ENCODE results near the gene IRF3.

The IRF3 gene

GRCh38 chr19:49710372-49710951 lies 44.8 kb upstream of the IRF3 start:
- H3K4me3 ChIP-seq (ENCODE audit: low read depth, low read length, poor library complexity, severe bottlenecking) = no peak overlapping the region
- H3K4me1 ChIP-seq (ENCODE audit: insufficient read depth, low read length, severe bottlenecking) = no peaks in the 10 kb centered on the region
- H3K9ac ChIP-seq (ENCODE audit: low read length) = no peak overlapping the region
- TF ChIP-seq CTCF (IDR thresholded peaks at IDR 0.05; ENCODE audit: low read length) (no peak), EZH2 (IDR thresholded peaks at IDR 0.05; ENCODE audit: borderline replicate concordance, low read length) (no peak)
- no peak overlapping the region for H3K27ac ChIP-seq (ENCODE audit: low read depth, low read length, poor library complexity, severe bottlenecking)
- no peaks in the 10 kb centered on the region for H3K9me2 ChIP-seq (ENCODE audit: low read depth, low read length)
- H3K79me2 ChIP-seq (ENCODE audit: insufficient read depth, low read length) = no peaks in the 10 kb centered on the region
- H3F3A ChIP-seq (ENCODE audit: insufficient read depth, low read length) = no peaks in the 10 kb centered on the region
- peaks cover 9% of the 10 kb centered on the region; the same call in 1 of the 2 replicates for H3K27me3 ChIP-seq (ENCODE audit: insufficient read depth, low read length)
- no peak overlapping the region for H3K4me2 ChIP-seq (ENCODE audit: low read length)
- no peak overlapping the region for H2AFZ ChIP-seq (ENCODE audit: low read length)
- no peaks in the 10 kb centered on the region for H4K20me1 ChIP-seq (ENCODE audit: insufficient read depth, low read length)
- no peaks in the 10 kb centered on the region for H3K9me3 ChIP-seq (ENCODE audit: low read length)
- H3K36me3 ChIP-seq (ENCODE audit: insufficient read depth, low read length) = no peaks in the 10 kb centered on the region

GRCh38 chr19:49705919-49706318 lies 40.3 kb upstream of the IRF3 start:
- no peaks in the 10 kb centered on the region for H3F3A ChIP-seq (ENCODE audit: insufficient read depth, low read length)
- peaks cover 9% of the 10 kb centered on the region; the same call in 1 of the 2 replicates for H3K27me3 ChIP-seq (ENCODE audit: insufficient read depth, low read length)
- H4K20me1 ChIP-seq (ENCODE audit: insufficient read depth, low read length) = no peaks in the 10 kb centered on the region
- H3K9me2 ChIP-seq (ENCODE audit: low read depth, low read length) = no peaks in the 10 kb centered on the region
- H3K4me3 ChIP-seq (ENCODE audit: low read depth, low read length, poor library complexity, severe bottlenecking) = no peak overlapping the region
- H3K36me3 ChIP-seq (ENCODE audit: insufficient read depth, low read length) = no peaks in the 10 kb centered on the region
- H3K9ac ChIP-seq (ENCODE audit: low read length) = no peak overlapping the region
- no peak overlapping the region for H3K27ac ChIP-seq (ENCODE audit: low read depth, low read length, poor library complexity, severe bottlenecking)
- H3K4me1 ChIP-seq (ENCODE audit: insufficient read depth, low read length, severe bottlenecking) = no peaks in the 10 kb centered on the region
- H3K4me2 ChIP-seq (ENCODE audit: low read length) = no peak overlapping the region
- TF ChIP-seq EZH2 (IDR thresholded peaks at IDR 0.05; ENCODE audit: borderline replicate concordance, low read length) (no peak), CTCF (IDR thresholded peaks at IDR 0.05; ENCODE audit: low read length) (no peak)
- no peaks in the 10 kb centered on the region for H3K9me3 ChIP-seq (ENCODE audit: low read length)
- H2AFZ ChIP-seq (ENCODE audit: low read length) = no peak overlapping the region
- no peaks in the 10 kb centered on the region for H3K79me2 ChIP-seq (ENCODE audit: insufficient read depth, low read length)

GRCh38 chr19:49704888-49705642 lies 39.4 kb upstream of the IRF3 start:
- H3K9me2 ChIP-seq (ENCODE audit: low read depth, low read length) = no peaks in the 10 kb centered on the region
- H3K27me3 ChIP-seq (ENCODE audit: insufficient read depth, low read length) = peaks cover 9% of the 10 kb centered on the region; the same call in 1 of the 2 replicates
- no peak overlapping the region for H3K27ac ChIP-seq (ENCODE audit: low read depth, low read length, poor library complexity, severe bottlenecking)
- no peaks in the 10 kb centered on the region for H3K36me3 ChIP-seq (ENCODE audit: insufficient read depth, low read length)
- H3K9me3 ChIP-seq (ENCODE audit: low read length) = no peaks in the 10 kb centered on the region
- TF ChIP-seq EZH2 (IDR thresholded peaks at IDR 0.05; ENCODE audit: borderline replicate concordance, low read length) = no peak
- no peak overlapping the region for H3K9ac ChIP-seq (ENCODE audit: low read length)
- no peaks in the 10 kb centered on the region for H3K4me1 ChIP-seq (ENCODE audit: insufficient read depth, low read length, severe bottlenecking)
- no peak overlapping the region for H3K4me2 ChIP-seq (ENCODE audit: low read length)
- no peaks in the 10 kb centered on the region for H3K79me2 ChIP-seq (ENCODE audit: insufficient read depth, low read length)
- H4K20me1 ChIP-seq (ENCODE audit: insufficient read depth, low read length) = no peaks in the 10 kb centered on the region
- H3F3A ChIP-seq (ENCODE audit: insufficient read depth, low read length) = no peaks in the 10 kb centered on the region
- H2AFZ ChIP-seq (ENCODE audit: low read length) = no peak overlapping the region
- no peak overlapping the region for H3K4me3 ChIP-seq (ENCODE audit: low read depth, low read length, poor library complexity, severe bottlenecking)

Data from OCI-LY1 (cell line).